ENCODE data around the gene MGP. TPM values are rescaled to one million over a fixed set of nuclear protein-coding genes. Genes with fewer than 3 reads are reported as not detected.

The MGP gene
- total RNA-seq, 4 donors from 2014 or later: 604 to 929 (median 711) TPM

- Histone ChIP-seq H3K4me1 (peaks cover 12 to 40% (median 33%) of the 10 kb centered on the region in 4 donors), H3K27ac (replicated peaks in 1 of 4) (peak overlapping the region in 2 of 4 donors; percentile 14 to 40), H3K4me3 (no peak overlapping the region), H3K9me3 (no peaks in the 10 kb centered on the region), H3K27me3 (no peaks in the 10 kb centered on the region), H3K36me3 (no peaks in the 10 kb centered on the region)
- 73% methylated on average over 4 of the region's 4 CpGs for WGBS
- no peak for TF ChIP-seq POLR2AphosphoS5 (IDR thresholded peaks at IDR 0.05)
- TF ChIP-seq POLR2A (IDR thresholded peaks at IDR 0.05; ENCODE audit: low read depth): no peak
- TF ChIP-seq EP300 (IDR thresholded peaks at IDR 0.05): no peak
- TF ChIP-seq CTCF (IDR thresholded peaks at IDR 0.05): no peak
- intact Hi-C loops (cut with DNase I): loop anchor here (5.0 kb wide), 2 partner anchors 61 to 89 kb away; partner anchors contain the start of gene ART4
- no peak for DNase-seq (ENCODE audit: extremely low spot score)
Measured at GRCh38 chr12:14931359-14931758, 45.7 kb upstream of the MGP start.

- intact Hi-C loops (cut with DNase I): loop anchor here (5.0 kb wide), 2 partner anchors 62 to 88 kb away; partner anchors contain the start of gene ART4
- TF ChIP-seq POLR2A (IDR thresholded peaks at IDR 0.05; ENCODE audit: low read depth) (no peak), POLR2AphosphoS5 (IDR thresholded peaks at IDR 0.05) (no peak), EP300 (IDR thresholded peaks at IDR 0.05) (no peak), CTCF (IDR thresholded peaks at IDR 0.05) (peak; percentile 45 to 56 (median 47))
- H3K27ac ChIP-seq (replicated peaks in 1 of 4): peak overlapping the region in 3 of 4 donors; percentile 33 to 66 (median 40)
Measured at GRCh38 chr12:14930299-14930698, 44.6 kb upstream of the MGP start.

GRCh38 chr12:14928931-14929330 is 43.3 kb upstream of the MGP start:
- intact Hi-C loops (cut with DNase I): no loop called here
- Histone ChIP-seq H3K4me1 (peaks cover 12 to 40% (median 33%) of the 10 kb centered on the region in 4 donors), H3K4me3 (peak overlapping the region in 1 of 4 donors; percentile 34), H3K27me3 (no peaks in the 10 kb centered on the region), H3K27ac (replicated peaks in 1 of 4) (peak overlapping the region; percentile 44 to 66 (median 64)), H3K36me3 (no peaks in the 10 kb centered on the region), H3K9me3 (no peaks in the 10 kb centered on the region)
- 28% methylated on average over 4 of the region's 4 CpGs for WGBS
- DNase-seq (ENCODE audit: extremely low spot score): no peak
- TF ChIP-seq POLR2AphosphoS5 (IDR thresholded peaks at IDR 0.05): no peak

More at GRCh38 chr12:14930299-14930698, 44.6 kb upstream of the MGP start:
- H3K4me3 ChIP-seq: no peak overlapping the region
- H3K36me3 ChIP-seq: no peaks in the 10 kb centered on the region
- no peaks in the 10 kb centered on the region for H3K9me3 ChIP-seq
- no peak for DNase-seq (ENCODE audit: extremely low spot score)
- peaks cover 12 to 40% (median 33%) of the 10 kb centered on the region in 4 donors for H3K4me1 ChIP-seq
- H3K27me3 ChIP-seq: no peaks in the 10 kb centered on the region

DNA sequence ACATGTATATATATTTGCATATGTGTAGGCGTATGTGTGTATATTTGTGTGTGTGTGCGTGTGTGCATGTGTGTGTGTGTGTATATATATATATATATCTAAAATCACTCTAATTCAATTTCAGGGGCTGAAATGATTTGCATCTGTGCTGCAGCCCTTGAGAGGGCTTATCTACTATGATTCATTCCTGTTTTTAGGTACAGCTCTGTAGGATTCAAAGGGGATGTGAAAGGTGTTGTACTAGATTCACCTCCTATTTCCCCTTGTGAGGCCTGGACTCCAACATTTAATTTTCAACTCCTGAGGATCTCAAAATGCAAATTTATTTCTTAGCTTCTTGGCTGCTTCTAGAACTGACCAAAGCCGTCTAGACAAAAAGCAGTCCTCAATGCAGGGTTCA is 41.6 kb upstream of the MGP start:
- Histone ChIP-seq H3K9me3 (no peaks in the 10 kb centered on the region), H3K4me3 (no peak overlapping the region), H3K4me1 (peaks cover 12 to 40% (median 33%) of the 10 kb centered on the region in 4 donors), H3K27ac (replicated peaks in 1 of 4) (no peak overlapping the region), H3K27me3 (no peaks in the 10 kb centered on the region), H3K36me3 (no peaks in the 10 kb centered on the region)
- no peak for DNase-seq (ENCODE audit: extremely low spot score)
- WGBS: 92% methylated on average over 3 of the region's 3 CpGs
- TF ChIP-seq POLR2A (IDR thresholded peaks at IDR 0.05; ENCODE audit: low read depth) (no peak), CTCF (IDR thresholded peaks at IDR 0.05) (no peak), POLR2AphosphoS5 (IDR thresholded peaks at IDR 0.05) (no peak), EP300 (IDR thresholded peaks at IDR 0.05) (no peak)
- intact Hi-C loops (cut with DNase I): no loop called here

- H3K27me3 ChIP-seq: no peaks in the 10 kb centered on the region
- no peak overlapping the region for H3K4me3 ChIP-seq
- no peaks in the 10 kb centered on the region for H3K36me3 ChIP-seq
- H3K9me3 ChIP-seq: no peaks in the 10 kb centered on the region
- TF ChIP-seq POLR2A (IDR thresholded peaks at IDR 0.05; ENCODE audit: low read depth) (no peak), EP300 (IDR thresholded peaks at IDR 0.05) (no peak), CTCF (IDR thresholded peaks at IDR 0.05) (no peak), POLR2AphosphoS5 (IDR thresholded peaks at IDR 0.05) (no peak)
- no peak for DNase-seq (ENCODE audit: extremely low spot score)
- no peak overlapping the region for H3K27ac ChIP-seq (replicated peaks in 1 of 4)
- intact Hi-C loops (cut with DNase I): no loop called here
- WGBS: 100% methylated on average over 3 of the region's 3 CpGs
- peaks cover 8 to 20% (median 13%) of the 10 kb centered on the region in 4 donors for H3K4me1 ChIP-seq
Measured at GRCh38 chr12:14924541-14924940, 38.9 kb upstream of the MGP start.

All from esophagus muscularis mucosa (tissue), 4 donors.